Endometrium (tissue), 2 donors: ENCODE data around the gene GAPVD1.
"Not testable (repeated sequence)": the region's sequence is repeated elsewhere in the genome, so short reads cannot be mapped to it uniquely, and the experiment has no call there.

ENCODE experiments used
- FAIRE-seq: peaks from 2 replicates; lab custom pipeline; 2012; peaks lifted over from hg19 to GRCh38; lab: Jason Lieb, UNC
- donor health status: control.
- donor health status: control.

The GAPVD1 gene

GRCh38 chr9:125316359-125316758 lies 54.7 kb downstream of the GAPVD1 start:
- FAIRE-seq = not testable (repeated sequence)

- FAIRE-seq = no peak
Measured at GRCh38 chr9:125317704-125318103, 56.1 kb downstream of the GAPVD1 start.

- no peak for FAIRE-seq
Measured at GRCh38 chr9:125321496-125321895, 59.9 kb downstream of the GAPVD1 start.

- FAIRE-seq = no peak
Measured at GRCh38 chr9:125323615-125324014, 62.0 kb downstream of the GAPVD1 start.

- FAIRE-seq = no peak
Measured at GRCh38 chr9:125325826-125326225, 64.2 kb downstream of the GAPVD1 start.

GRCh38 chr9:125329978-125330377 lies 68.4 kb downstream of the GAPVD1 start:
- no peak for FAIRE-seq

- FAIRE-seq = no peak
Measured at GRCh38 chr9:125330587-125330986, 69.0 kb downstream of the GAPVD1 start.

GRCh38 chr9:125332527-125332926 lies 70.9 kb downstream of the GAPVD1 start:
- no peak for FAIRE-seq

- no peak for FAIRE-seq
Measured at GRCh38 chr9:125337236-125337635, 75.6 kb downstream of the GAPVD1 start.

GRCh38 chr9:125338929-125339328 lies 77.3 kb downstream of the GAPVD1 start:
- FAIRE-seq = no peak

GRCh38 chr9:125341566-125341965 lies 79.9 kb downstream of the GAPVD1 start:
- FAIRE-seq = no peak

GRCh38 chr9:125343518-125344275 lies 82.1 kb downstream of the GAPVD1 start:
- no peak for FAIRE-seq

- FAIRE-seq = no peak
Measured at GRCh38 chr9:125346080-125346732, 84.6 kb downstream of the GAPVD1 start.

GRCh38 chr9:125355601-125356000 lies 94.0 kb downstream of the GAPVD1 start:
- no peak for FAIRE-seq

GRCh38 chr9:125356032-125356431 lies 94.4 kb downstream of the GAPVD1 start:
- no peak for FAIRE-seq

GRCh38 chr9:125359011-125359410 lies 97.4 kb downstream of the GAPVD1 start:
- FAIRE-seq = no peak

- no peak for FAIRE-seq
Measured at GRCh38 chr9:125360601-125361000, 99.0 kb downstream of the GAPVD1 start.

- no peak for FAIRE-seq
Measured at GRCh38 chr9:125361837-125362531, 100.4 kb downstream of the GAPVD1 start.

GRCh38 chr9:125366676-125367075 lies 105.0 kb downstream of the GAPVD1 start:
- no peak for FAIRE-seq

- no peak for FAIRE-seq
Measured at GRCh38 chr9:125370786-125371185, 109.2 kb downstream of the GAPVD1 start.

GRCh38 chr9:125372441-125373226 lies 111.0 kb downstream of the GAPVD1 start:
- FAIRE-seq = no peak
